Neural cell (in vitro differentiated cells): Measurements from ENCODE around the gene MCAT. TPM values are rescaled to one million over a fixed set of nuclear protein-coding genes. Genes with fewer than 3 reads are reported as not detected.

Experiments
- H2AFZ ChIP-seq: fragments of 200-600, 300-800 bp; sonication (generic), shearing (Covaris generic); 2 replicates; pipeline ENCODE4 v1.6.0; 2014; ENCODE audit warnings: low read depth, mild to moderate bottlenecking, antibody characterized with exemption, low read length, moderate library complexity
- H3F3A ChIP-seq: fragments of 200-600 bp; shearing (Covaris generic); 2 replicates; pipeline ENCODE4 v1.6.1; 2016; ENCODE audit warnings: mild to moderate bottlenecking, moderate library complexity, mixed read lengths, antibody characterized with exemption, low read length; ENCODE audit not compliant: insufficient read depth, poor library complexity, severe bottlenecking
- H3K27ac ChIP-seq: fragments of 200-600, 300-800 bp; sonication (generic), shearing (Covaris generic); 2 replicates; pipeline ENCODE4 v1.5.1; 2014; ENCODE audit warnings: mild to moderate bottlenecking, low read length, moderate library complexity
- H3K27me3 ChIP-seq: fragments of 300-800, 200-600 bp; sonication (generic), shearing (Covaris generic); 2 replicates; pipeline ENCODE4 v1.6.0; 2014; ENCODE audit warnings: mild to moderate bottlenecking, low read depth, low read length, moderate library complexity; ENCODE audit not compliant: insufficient read depth
- H3K36me3 ChIP-seq: fragments of 300-800, 200-600 bp; sonication (generic), shearing (Covaris generic); 2 replicates; pipeline ENCODE4 v1.5.1; 2014; ENCODE audit warnings: mild to moderate bottlenecking, antibody characterized with exemption, low read length, moderate library complexity; ENCODE audit not compliant: insufficient read depth
- H3K4me2 ChIP-seq: fragments of 300-800, 200-600 bp; sonication (generic), shearing (Covaris generic); 2 replicates; pipeline ENCODE4 v1.6.0; 2014; ENCODE audit warnings: mild to moderate bottlenecking, low read length
- H3K4me3 ChIP-seq: fragments of 300-800, 200-600 bp; sonication (generic), shearing (Covaris generic); 2 replicates; pipeline ENCODE4 v1.5.1; 2014; ENCODE audit warnings: mild to moderate bottlenecking, low read length, moderate library complexity
- H3K79me2 ChIP-seq: fragments of 200-600 bp; shearing (Covaris generic); replicated peaks from 2 replicates; pipeline ENCODE4 v1.6.0; 2014; ENCODE audit warnings: mild to moderate bottlenecking, low read length, moderate library complexity; ENCODE audit not compliant: insufficient read depth
- H3K9ac ChIP-seq: fragments of 300-800, 200-600 bp; sonication (generic), shearing (Covaris generic); 2 replicates; pipeline ENCODE4 v1.6.1; 2016; ENCODE audit warnings: mild to moderate bottlenecking, low read length, mixed read lengths
- H3K9me2 ChIP-seq: fragments of 200-600 bp; shearing (Covaris generic); 2 replicates; pipeline ENCODE4 v1.6.1; 2016; ENCODE audit warnings: mild to moderate bottlenecking, low read length, mixed read lengths; ENCODE audit not compliant: insufficient read depth
- H3K9me3 ChIP-seq: fragments of 200-600, 300-800 bp; sonication (generic), shearing (Covaris generic); 2 replicates; pipeline ENCODE4 v1.6.1; 2016; ENCODE audit warnings: mild to moderate bottlenecking, mixed run types, low read length, moderate library complexity, mixed read lengths
- H4K20me1 ChIP-seq: fragments of 200-600 bp; shearing (Covaris generic); 2 replicates; pipeline ENCODE4 v1.6.1; 2016; ENCODE audit warnings: mild to moderate bottlenecking, mixed run types; ENCODE audit not compliant: insufficient read depth
- EP300 ChIP-seq: fragments of 450-650 bp; conservative IDR thresholded peaks from 2 replicates; pipeline ENCODE4 v1.6.1; 2014; ENCODE audit warnings: antibody characterized with exemption, mild to moderate bottlenecking, moderate library complexity; ENCODE audit not compliant: poor library complexity, severe bottlenecking
- EZH2 ChIP-seq: fragments of 200-600, 300-800 bp; shearing (Covaris generic), sonication (generic); IDR thresholded peaks from 2 replicates; pipeline ENCODE4 v1.6.1; 2014; ENCODE audit warnings: antibody characterized with exemption, low read length, borderline replicate concordance, mild to moderate bottlenecking; ENCODE audit not compliant: insufficient read depth, poor library complexity, severe bottlenecking
- MXI1 ChIP-seq: fragments of 450-650 bp; conservative IDR thresholded peaks from 2 replicates; pipeline ENCODE4 v1.6.1; 2014; ENCODE audit warnings: antibody characterized with exemption, mild to moderate bottlenecking; ENCODE audit not compliant: poor library complexity, severe bottlenecking
- POLR2AphosphoS5 ChIP-seq: IDR thresholded peaks from 2 replicates; pipeline ENCODE4 v1.6.1; 2012
- RAD21 ChIP-seq: fragments of 450-650 bp; conservative IDR thresholded peaks from 2 replicates; pipeline ENCODE4 v1.6.1; 2014; ENCODE audit warnings: antibody characterized with exemption, mild to moderate bottlenecking, moderate library complexity
- SMC3 ChIP-seq: fragments of 450-650 bp; conservative IDR thresholded peaks from 2 replicates; pipeline ENCODE4 v1.6.1; 2014; ENCODE audit warnings: antibody characterized with exemption, mild to moderate bottlenecking, moderate library complexity; ENCODE audit not compliant: poor library complexity
- TAF1 ChIP-seq: IDR thresholded peaks from 2 replicates; pipeline ENCODE4 v1.6.1; 2012; ENCODE audit warnings: low read depth
- polyA plus RNA-seq: library from polyadenylated mRNA; depleted of rRNA; stranded (reverse); fragments of >200 nt; gene quantifications from 2 replicates; pipeline ENCODE4 v1.2.3, GENCODE V29; 2014
- TF ChIP-seq, protein P1 (sequence below): IDR thresholded peaks from 2 replicates; pipeline ENCODE4 v1.6.1; 2012; ENCODE audit warnings: borderline replicate concordance
- TF ChIP-seq, protein P2 (sequence below): fragments of 450-650 bp; IDR thresholded peaks from 2 replicates; pipeline ENCODE4 v1.5.1; 2014; ENCODE audit warnings: antibody characterized with exemption, mild to moderate bottlenecking, moderate library complexity; ENCODE audit not compliant: poor library complexity, severe bottlenecking

The MCAT gene
- polyA plus RNA-seq, 1 donor from 2014 or later, result 46.8 TPM

DNA sequence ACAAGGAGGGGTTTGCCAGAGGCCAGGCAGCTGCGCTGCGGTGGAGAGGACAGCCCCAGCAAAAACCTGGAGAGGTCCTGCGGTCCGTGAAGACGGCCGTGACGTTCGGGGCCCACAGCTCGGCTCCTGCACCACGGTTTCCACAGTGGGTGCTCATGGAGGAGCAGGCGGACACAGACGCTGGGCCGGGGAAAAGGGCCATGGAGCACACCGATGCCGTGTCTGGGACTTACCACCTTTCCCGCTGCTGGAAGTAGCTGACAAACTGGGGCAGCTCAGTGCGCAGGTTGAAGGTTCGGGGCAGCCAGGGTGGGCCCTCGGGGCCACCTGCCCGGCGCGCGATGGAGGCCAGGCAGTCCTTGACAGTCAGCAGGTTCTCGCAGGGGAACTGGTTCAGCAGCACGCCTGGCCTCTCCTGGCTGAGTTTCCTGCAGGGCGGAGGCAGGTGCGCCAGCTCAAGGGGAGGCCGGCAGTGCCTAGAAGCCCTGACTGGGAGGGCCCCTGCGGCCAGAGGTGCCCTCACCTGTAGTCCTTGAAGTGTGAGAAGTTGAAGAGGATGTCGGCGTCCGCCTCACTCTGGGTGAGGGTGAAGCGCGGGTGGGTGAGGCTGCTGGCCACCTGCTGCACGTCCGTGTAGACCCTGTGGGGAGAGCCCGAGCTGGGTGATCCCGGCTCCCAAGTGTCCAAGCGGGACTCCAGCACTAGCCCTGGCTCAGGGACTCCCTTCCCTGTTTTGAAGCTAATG is 30.9 kb upstream of the MCAT start:
- no peaks in the 10 kb centered on the region for H3F3A ChIP-seq
- no peaks in the 10 kb centered on the region for H3K9me2 ChIP-seq
- H3K4me3 ChIP-seq, result no peak overlapping the region
- no peaks in the 10 kb centered on the region for H3K9me3 ChIP-seq
- no peaks in the 10 kb centered on the region for H3K36me3 ChIP-seq
- no peak overlapping the region for H3K9ac ChIP-seq
- no peak overlapping the region for H3K27ac ChIP-seq
- H3K27me3 ChIP-seq, result no peaks in the 10 kb centered on the region
- no peak overlapping the region for H3K4me2 ChIP-seq
- no peak overlapping the region for H2AFZ ChIP-seq
- no peaks in the 10 kb centered on the region for H3K79me2 ChIP-seq
- no peak for TF ChIP-seq EZH2
- TF ChIP-seq, protein P1, sequence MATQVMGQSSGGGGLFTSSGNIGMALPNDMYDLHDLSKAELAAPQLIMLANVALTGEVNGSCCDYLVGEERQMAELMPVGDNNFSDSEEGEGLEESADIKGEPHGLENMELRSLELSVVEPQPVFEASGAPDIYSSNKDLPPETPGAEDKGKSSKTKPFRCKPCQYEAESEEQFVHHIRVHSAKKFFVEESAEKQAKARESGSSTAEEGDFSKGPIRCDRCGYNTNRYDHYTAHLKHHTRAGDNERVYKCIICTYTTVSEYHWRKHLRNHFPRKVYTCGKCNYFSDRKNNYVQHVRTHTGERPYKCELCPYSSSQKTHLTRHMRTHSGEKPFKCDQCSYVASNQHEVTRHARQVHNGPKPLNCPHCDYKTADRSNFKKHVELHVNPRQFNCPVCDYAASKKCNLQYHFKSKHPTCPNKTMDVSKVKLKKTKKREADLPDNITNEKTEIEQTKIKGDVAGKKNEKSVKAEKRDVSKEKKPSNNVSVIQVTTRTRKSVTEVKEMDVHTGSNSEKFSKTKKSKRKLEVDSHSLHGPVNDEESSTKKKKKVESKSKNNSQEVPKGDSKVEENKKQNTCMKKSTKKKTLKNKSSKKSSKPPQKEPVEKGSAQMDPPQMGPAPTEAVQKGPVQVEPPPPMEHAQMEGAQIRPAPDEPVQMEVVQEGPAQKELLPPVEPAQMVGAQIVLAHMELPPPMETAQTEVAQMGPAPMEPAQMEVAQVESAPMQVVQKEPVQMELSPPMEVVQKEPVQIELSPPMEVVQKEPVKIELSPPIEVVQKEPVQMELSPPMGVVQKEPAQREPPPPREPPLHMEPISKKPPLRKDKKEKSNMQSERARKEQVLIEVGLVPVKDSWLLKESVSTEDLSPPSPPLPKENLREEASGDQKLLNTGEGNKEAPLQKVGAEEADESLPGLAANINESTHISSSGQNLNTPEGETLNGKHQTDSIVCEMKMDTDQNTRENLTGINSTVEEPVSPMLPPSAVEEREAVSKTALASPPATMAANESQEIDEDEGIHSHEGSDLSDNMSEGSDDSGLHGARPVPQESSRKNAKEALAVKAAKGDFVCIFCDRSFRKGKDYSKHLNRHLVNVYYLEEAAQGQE, result no peak
- TF ChIP-seq, protein P2, sequence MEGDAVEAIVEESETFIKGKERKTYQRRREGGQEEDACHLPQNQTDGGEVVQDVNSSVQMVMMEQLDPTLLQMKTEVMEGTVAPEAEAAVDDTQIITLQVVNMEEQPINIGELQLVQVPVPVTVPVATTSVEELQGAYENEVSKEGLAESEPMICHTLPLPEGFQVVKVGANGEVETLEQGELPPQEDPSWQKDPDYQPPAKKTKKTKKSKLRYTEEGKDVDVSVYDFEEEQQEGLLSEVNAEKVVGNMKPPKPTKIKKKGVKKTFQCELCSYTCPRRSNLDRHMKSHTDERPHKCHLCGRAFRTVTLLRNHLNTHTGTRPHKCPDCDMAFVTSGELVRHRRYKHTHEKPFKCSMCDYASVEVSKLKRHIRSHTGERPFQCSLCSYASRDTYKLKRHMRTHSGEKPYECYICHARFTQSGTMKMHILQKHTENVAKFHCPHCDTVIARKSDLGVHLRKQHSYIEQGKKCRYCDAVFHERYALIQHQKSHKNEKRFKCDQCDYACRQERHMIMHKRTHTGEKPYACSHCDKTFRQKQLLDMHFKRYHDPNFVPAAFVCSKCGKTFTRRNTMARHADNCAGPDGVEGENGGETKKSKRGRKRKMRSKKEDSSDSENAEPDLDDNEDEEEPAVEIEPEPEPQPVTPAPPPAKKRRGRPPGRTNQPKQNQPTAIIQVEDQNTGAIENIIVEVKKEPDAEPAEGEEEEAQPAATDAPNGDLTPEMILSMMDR, result no peak
- TF ChIP-seq SMC3, result no peak
- no peak for TF ChIP-seq MXI1
- TF ChIP-seq RAD21, result no peak
- no peak for TF ChIP-seq POLR2AphosphoS5
- no peak for TF ChIP-seq EP300
- no peak for TF ChIP-seq TAF1
- H4K20me1 ChIP-seq, result no peaks in the 10 kb centered on the region

DNA sequence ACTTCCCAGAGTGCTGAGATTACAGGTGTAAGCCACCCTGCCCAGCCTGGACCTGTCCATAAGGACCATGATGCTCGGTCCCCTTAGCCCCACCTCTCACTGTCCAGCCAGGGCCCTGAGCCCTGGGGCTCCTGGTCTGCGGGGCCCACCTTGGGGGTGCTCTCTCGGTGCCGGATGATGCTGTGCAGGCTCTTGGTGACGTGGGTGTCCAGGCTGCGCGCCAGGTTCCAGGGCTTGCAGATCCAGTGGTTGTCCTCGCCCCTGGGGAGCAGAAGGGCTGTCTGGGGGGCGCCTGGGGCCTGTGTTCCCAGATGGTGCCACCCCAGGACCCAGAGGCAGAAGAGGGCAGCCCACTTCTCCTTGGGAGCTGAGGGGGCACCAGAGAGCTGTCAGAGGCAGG is 30.4 kb upstream of the MCAT start:
- no peaks in the 10 kb centered on the region for H3K9me2 ChIP-seq
- no peaks in the 10 kb centered on the region for H3K36me3 ChIP-seq
- H3K4me2 ChIP-seq, result no peak overlapping the region
- H2AFZ ChIP-seq, result no peak overlapping the region
- no peak overlapping the region for H3K4me3 ChIP-seq
- no peaks in the 10 kb centered on the region for H3K79me2 ChIP-seq
- H4K20me1 ChIP-seq, result no peaks in the 10 kb centered on the region
- H3K27me3 ChIP-seq, result no peaks in the 10 kb centered on the region
- no peak overlapping the region for H3K27ac ChIP-seq
- H3F3A ChIP-seq, result no peaks in the 10 kb centered on the region
- H3K9ac ChIP-seq, result no peak overlapping the region
- no peaks in the 10 kb centered on the region for H3K9me3 ChIP-seq
- TF ChIP-seq RAD21 (no peak), SMC3 (no peak)
